KOPT-K1 (cell line): ENCODE results near the gene ALKAL2.

Experiments used
- H3K27ac ChIP-seq: fragments of 200-600 bp; sonication (generic); 2 replicates; pipeline ENCODE4 v1.5.1; 2016; ENCODE audit warnings: antibody characterized with exemption, mild to moderate bottlenecking, low read depth, low read length; ENCODE audit not compliant: poor library complexity, severe bottlenecking
- H3K36me3 ChIP-seq: fragments of 200-600 bp; sonication (generic); 2 replicates; pipeline ENCODE4 v1.5.1; 2017; ENCODE audit warnings: antibody characterized with exemption, mild to moderate bottlenecking, low read length, moderate library complexity; ENCODE audit not compliant: insufficient read depth
- H3K9me3 ChIP-seq: fragments of 200-600 bp; sonication (generic); 2 replicates; pipeline ENCODE4 v1.5.1; 2017; ENCODE audit warnings: antibody characterized with exemption, low read length, mild to moderate bottlenecking; ENCODE audit not compliant: insufficient read depth, poor library complexity, severe bottlenecking

The ALKAL2 gene

DNA sequence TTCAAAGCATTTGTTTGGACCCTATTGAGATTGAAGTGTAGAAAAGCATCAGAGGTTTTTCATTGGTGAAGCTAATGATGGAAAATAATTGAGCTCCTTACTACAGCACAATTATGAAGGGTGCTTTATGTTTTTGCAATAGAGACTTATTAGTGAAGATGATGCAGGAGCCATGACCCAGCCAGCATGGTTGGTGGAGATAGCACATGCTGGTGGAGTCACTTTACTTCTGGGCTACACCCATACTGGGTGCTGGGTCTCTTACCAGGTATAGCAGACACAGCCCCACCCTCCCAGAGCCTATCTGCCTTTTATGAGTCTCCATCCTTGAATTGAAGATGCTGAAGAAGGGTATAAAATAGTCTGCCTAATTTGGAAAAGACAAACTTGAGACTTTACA is 19.6 kb downstream of the ALKAL2 start:
- H3K36me3 ChIP-seq: peaks cover 59% of the 10 kb centered on the region
- H3K9me3 ChIP-seq: no peaks in the 10 kb centered on the region
- H3K27ac ChIP-seq: no peak overlapping the region

DNA sequence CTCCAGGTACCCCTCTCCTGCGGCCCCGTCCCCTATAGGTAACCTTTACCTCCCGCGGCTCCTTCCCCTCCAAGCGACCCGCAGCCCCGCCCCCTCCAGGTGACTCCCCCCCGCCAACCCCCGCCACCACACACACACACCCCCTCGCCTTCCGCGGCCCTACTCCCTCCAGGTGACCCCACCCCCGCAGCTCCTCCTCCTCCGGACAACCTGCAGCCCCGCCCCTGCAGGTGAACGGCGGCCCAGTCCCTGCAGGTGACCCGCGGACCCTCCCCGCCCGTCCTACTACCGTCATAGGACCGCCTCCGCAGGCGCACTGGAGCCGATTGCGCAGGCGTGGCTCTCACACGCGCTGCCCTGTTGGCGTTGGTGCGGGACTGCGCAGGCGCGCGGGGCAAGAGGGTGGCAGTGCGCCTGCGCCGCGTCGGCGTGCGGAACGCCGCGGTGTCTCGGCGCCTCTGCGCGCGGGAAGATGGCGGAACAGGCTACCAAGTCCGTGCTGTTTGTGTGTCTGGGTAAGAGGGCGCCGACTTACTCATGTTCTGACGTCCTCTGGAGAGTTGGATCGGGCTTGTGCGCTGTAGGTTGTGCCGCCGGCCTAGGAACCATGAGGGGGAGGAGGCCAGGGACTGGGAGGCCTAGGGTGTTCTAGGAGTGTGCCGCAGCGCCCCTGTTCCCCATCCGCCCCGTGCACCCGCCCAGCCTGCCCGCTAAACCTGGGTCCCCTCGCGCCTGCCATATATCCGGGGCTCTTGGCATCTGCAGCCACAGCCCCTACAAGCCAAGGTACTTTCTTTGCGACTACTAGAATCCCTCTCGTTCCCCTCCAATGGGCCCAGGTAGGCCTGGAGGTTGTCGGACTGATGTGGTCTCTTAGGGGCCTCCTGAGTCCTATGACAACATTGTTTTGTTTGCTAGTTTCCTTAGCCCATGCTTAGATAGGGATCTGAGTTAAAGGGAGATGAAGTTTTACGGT is 23.1 kb downstream of the ALKAL2 start, which contains the start of gene ACP1:
ACP1 (plus strand) TSS at position 455 of the 976 bp plus-strand sequence; CDS start at position 473, 18 bp downstream.
- H3K36me3 ChIP-seq: peaks cover 27% of the 10 kb centered on the region
- no peaks in the 10 kb centered on the region for H3K9me3 ChIP-seq

DNA sequence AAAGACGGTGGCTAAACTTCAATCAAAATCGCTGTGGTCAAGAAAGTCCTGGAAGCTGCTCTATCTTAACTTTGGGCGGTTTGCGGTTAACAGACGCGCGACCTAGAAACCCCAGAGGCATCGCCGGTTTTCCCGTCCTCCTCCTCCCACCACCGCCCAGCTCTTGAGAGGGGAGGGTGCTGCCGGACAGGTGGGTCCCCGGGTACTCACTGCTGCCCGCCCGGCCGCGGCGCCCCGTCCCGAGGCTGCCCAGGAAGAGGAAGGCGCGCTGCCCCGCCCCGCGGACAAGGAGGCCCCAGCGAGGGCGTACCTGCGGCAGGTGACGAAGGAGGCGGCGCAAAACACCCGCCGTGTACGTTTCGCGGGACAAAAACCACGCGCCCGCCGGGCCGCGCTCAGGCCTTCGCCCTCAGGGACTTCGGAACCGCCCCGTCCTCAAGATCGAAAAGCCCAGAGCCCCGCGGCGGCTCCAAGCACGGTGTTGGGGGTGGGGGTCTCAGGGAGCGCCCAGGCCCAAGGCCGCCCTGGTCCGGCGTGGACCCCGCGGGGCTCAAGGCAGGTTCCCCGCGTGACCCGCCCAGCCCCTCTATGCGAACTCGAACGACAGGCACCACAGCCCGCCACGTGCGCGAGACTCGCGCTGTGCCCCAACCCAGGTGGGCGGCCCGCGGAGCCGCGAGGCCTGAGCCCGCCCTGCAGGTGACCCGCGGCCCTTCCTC is 24.0 kb downstream of the ALKAL2 start, which contains the start of gene SH3YL1:
SH3YL1 (minus strand) TSS at position 259 of the 719 bp plus-strand sequence; CDS start at position 211, 48 bp downstream.
- Histone ChIP-seq H3K9me3 (peaks cover under 1% of the 10 kb centered on the region), H3K27ac (peak within 1 kb of the TSS; percentile 78), H3K36me3 (peaks cover 22% of the 10 kb centered on the region)

More for the DNA sequence above, 23.1 kb downstream of the ALKAL2 start, which contains the start of gene ACP1:
- peak within 1 kb of the TSS; percentile 78 for H3K27ac ChIP-seq

DNA sequence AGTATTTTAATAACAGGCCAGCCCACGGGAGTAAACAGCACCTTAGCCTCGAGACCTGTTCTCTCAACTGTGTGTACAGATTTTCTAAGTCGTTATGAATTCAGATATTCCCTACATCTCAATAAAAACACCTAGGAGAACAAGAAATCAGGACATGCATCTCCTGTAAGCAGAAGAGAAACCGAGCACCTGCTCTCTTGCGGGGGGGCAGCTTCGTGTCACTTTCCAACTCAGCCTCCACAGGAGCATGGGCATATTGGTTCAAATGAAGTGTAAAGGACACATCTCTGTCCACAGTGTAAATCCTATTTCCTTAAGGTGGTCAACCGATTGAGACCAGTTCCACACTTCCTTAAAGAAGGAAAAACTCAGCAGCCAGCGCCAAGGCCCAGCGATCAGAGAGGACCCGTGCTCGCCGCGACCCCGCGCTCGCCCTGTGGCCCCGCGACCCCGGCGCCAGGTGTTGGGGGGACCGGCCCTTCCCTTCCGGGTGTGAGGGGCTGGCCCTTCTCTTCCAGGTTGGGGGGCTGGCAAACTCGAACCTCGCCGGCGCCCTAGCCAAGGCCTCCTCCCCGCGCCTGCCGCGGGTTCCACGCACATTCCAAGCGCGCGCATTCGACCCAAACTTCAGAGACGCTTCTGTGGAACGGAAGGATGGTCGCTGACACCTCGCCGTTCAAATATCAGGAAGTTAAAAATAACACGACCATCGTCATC is 24.7 kb downstream of the ALKAL2 start:
- Histone ChIP-seq H3K27ac (no peak overlapping the region), H3K9me3 (peaks cover 8% of the 10 kb centered on the region), H3K36me3 (peaks cover 16% of the 10 kb centered on the region)

DNA sequence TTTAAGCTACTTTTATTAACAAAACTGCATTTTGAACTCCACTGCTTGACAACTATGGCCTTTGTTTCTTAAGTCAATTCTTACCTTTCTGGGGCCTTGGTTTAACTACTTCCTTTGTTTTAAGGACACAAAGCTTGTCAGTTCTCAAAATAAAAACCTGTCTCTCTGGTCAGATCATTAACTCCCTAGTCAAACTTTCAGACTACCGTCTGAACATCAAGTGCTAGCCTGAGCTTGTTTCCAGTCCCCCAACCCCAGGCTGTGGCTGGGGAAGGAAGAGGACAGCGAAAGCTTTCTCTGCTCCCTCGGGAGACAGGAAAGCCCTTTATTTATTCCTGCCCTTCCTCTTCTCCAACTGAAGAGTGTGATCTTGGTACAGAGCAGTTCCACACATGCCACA is 25.8 kb downstream of the ALKAL2 start:
- no peak overlapping the region for H3K27ac ChIP-seq
- H3K9me3 ChIP-seq: peaks cover 18% of the 10 kb centered on the region
- H3K36me3 ChIP-seq: peaks cover 5% of the 10 kb centered on the region; the same call in 1 of the 2 replicates

DNA sequence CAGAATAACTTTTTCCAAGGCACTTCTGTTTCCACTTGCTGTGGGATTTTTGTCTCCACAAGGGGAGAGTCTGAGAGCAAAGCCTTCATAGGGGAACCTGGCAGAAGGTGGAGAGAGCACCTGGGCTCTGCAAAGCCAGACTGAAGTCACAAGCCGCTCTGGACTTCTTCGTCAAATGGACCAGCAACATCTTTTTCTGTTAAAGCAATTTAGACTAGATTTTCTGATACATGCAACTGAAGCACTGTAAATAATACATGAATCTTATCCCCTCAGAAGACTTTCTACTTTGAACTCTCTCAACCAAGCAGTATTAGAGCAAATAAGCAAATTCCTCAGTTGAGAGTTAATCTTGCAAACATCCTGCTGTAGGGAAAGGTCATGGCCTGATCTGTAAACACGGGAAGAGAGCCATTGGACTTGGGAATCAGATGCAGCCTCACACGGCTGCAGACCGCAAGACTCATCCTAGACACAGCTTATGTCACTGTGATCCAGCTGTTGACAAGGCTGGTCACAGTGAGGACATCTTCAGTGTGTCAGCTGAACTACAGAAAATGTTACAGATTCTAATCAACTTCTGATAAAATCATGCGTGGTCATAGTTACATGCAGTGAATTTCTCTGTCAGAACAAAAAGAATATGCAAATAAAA is 27.3 kb downstream of the ALKAL2 start:
- Histone ChIP-seq H3K36me3 (no peaks in the 10 kb centered on the region), H3K27ac (no peak overlapping the region), H3K9me3 (peaks cover 19% of the 10 kb centered on the region)

DNA sequence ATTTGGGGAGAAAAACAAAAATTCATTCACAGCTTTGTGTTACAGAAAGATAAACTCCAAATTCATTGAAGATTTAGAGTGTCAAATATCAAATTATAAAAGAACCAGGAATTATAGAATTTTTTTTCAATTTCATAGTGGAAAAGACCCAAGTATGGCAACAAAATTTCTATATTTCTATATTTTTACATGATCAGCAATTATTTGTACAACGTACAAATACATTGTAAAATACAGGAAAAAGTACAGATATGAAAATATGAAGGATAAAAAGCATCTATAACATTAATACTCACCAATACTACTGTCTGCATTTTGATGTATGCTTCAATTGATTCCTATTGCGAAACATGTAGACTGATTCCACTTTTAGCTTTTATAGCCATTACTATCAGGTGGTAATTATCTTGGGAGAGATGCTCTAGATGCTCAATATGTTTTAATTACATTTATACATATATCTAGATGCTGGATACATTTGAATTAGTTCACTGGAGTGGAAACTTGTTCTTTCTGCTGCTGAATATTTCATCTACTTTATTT is 28.0 kb downstream of the ALKAL2 start:
- peaks cover 19% of the 10 kb centered on the region for H3K9me3 ChIP-seq
- no peaks in the 10 kb centered on the region for H3K36me3 ChIP-seq
- no peak overlapping the region for H3K27ac ChIP-seq

DNA sequence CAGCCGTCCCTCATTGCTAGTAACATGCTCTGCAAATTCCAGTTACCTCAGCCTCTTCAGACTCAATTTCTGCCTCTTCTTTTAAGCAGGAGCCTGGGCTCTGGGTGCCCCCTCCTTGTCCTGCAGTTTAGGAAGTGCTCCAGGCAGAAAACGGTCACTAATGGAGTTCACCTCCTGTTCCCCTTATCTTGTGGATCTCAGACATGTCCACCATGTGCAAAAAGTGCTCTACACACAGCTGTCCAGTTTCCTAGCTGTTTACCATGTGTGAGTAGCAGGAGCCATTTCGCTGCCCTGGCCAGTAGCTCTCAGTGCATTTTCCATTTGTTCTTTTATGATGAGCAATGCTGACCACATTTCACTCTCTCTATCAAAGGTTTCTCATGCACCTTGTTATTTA is 29.0 kb downstream of the ALKAL2 start:
- Histone ChIP-seq H3K27ac (no peak overlapping the region), H3K9me3 (peaks cover 19% of the 10 kb centered on the region)

DNA sequence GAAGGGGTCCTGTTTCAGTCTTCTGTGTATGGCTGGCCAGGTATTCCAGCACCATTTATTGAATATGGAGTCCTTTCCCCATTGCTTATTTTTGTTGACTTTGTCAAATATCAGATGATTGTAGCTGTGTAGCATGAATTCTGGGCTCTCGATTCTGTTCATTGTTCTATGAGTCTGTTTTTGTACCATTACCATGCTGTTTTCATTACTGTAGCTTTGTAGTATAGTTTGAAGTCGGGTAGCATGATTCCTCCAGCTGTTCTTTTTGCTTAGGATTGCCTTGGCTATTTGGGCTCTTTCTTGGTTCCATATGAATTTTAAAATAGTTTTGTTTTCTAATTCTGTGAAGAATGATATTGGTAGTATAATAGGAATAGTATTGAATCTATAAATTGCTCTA is 30.0 kb downstream of the ALKAL2 start:
- H3K27ac ChIP-seq: no peak overlapping the region
- H3K36me3 ChIP-seq: no peaks in the 10 kb centered on the region
- peaks cover 19% of the 10 kb centered on the region for H3K9me3 ChIP-seq

More for the DNA sequence above, 29.0 kb downstream of the ALKAL2 start:
- no peaks in the 10 kb centered on the region for H3K36me3 ChIP-seq

DNA sequence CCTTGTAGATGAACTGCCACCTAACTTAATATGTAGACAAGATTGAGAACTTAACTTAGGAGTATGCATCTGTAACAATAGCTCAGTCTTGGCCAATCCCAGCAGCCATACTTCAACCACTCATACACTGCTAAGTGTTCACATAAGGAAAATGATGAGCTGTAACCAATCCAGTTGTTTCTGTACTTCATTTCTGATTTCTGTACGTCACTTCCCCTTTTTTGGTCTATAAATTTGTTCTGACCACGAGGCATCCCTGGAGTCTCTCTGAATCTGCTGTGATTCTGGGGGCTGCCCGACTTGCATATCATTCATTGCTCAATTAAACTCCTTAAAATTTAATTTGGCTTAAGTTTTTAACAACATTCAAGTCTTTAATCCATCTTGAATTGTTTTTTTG is 30.5 kb downstream of the ALKAL2 start:
- no peak overlapping the region for H3K27ac ChIP-seq
- no peaks in the 10 kb centered on the region for H3K36me3 ChIP-seq
- peaks cover 19% of the 10 kb centered on the region for H3K9me3 ChIP-seq

DNA sequence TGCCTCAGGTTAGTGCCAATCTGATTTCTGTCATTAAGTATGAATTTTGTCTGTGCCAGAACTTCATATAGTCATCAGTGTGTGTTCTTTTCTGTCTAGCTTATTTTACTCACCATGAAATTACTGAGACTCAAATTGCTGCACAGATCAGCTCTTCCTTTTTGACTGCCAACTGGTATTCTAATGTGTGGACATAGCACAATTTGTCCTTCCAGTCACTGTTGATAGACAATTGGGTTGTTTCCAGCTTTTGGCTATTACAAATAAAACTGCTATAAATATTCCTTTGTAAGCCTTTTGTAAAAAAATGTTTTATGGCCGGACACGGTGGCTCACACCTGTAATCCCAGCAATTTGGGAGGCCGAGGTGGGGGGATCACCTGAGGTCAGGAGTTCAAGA is 31.8 kb downstream of the ALKAL2 start:
- Histone ChIP-seq H3K27ac (no peak overlapping the region), H3K9me3 (peaks cover 19% of the 10 kb centered on the region), H3K36me3 (no peaks in the 10 kb centered on the region)

DNA sequence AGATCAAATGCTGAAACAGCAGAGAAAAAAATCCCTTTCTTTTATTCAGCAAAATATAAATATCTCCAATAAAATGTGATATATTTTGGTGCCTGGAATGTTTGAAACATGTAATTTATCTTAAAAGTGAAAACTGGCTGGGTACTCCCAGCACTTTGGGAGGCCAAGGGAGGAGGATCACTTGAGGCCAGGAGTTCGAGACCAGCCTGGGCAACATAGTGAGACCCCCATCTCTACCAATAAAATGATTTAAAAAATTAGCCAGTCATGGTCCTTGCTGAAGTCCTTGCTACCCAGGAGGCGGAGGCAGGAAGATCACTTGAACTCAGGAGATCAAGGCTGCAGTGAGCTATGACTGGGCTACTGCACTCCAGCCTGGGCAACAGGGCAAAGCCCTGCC is 32.7 kb downstream of the ALKAL2 start:
- Histone ChIP-seq H3K36me3 (no peaks in the 10 kb centered on the region), H3K27ac (no peak overlapping the region), H3K9me3 (peaks cover 19% of the 10 kb centered on the region)

DNA sequence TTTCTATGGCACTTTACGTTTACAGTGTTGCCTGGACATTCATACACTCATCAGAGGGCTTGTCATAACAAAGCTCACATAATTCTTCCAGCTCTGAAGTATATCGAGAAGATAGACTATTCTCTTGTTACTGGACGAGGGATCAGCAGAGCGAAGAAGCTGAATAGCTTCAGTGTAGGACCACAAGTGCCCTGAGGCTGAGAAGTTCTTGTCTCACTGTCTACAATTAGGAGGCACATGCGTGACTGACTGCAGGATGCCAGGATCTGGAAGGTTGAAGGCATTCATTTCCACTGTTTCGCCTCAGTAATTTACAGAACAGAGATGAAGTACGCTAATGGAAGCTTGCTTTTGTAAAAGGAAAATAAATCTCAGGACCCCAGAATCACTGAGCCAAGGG is 33.6 kb downstream of the ALKAL2 start:
- Histone ChIP-seq H3K27ac (no peak overlapping the region), H3K9me3 (peaks cover 19% of the 10 kb centered on the region), H3K36me3 (peaks cover 6% of the 10 kb centered on the region; the same call in 1 of the 2 replicates)

DNA sequence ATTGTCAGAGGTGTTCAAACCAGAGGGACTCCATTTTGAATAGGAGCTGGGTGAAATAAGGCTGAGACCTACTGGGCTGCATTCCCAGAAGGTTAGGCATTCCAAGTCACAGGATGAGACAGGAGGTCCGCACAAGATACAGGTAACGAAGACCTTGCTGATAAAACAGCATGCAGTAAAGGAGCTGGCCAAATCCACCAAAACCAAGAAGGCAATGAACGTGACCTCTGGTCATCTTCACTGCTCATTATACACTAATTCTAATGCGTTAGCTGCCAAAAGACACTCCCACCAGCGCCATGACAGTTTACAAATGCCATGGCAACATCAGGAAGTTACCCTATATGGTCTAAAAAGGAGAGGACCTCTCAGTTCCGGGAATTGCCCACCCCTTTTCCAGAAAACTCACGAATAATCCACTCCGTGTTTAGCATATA is 34.7 kb downstream of the ALKAL2 start:
- Histone ChIP-seq H3K36me3 (peaks cover 7% of the 10 kb centered on the region; the same call in 1 of the 2 replicates), H3K27ac (no peak overlapping the region), H3K9me3 (peaks cover 12% of the 10 kb centered on the region)
